ENCODE measurements around the gene SYT12.
A peak's percentile ranks its signal among the peaks of the same experiment; 100 is the strongest.

DNA sequence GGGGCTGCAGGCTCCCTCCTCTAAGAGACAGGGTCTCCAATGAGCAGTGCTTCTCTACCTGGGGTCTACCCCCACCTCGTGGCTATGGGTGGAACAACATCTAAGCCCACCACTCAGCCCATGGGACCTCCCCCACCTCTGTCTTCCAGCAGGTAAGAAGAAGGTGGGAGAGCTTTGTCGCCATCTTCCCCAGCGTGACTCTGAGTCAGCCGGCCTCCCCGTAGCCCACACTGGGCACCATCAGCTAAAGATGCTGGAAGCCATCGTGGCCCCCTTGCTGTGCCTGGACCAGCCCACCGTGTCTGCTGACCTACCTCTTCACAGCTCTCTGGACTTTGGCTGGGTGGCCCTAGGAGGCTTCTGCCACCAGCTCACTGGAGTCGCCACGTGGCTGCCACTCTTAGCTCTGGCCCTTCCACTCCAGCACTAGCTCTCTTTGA lies 46.9 kb upstream of the SYT12 start:
- TF ChIP-seq, protein P1, sequence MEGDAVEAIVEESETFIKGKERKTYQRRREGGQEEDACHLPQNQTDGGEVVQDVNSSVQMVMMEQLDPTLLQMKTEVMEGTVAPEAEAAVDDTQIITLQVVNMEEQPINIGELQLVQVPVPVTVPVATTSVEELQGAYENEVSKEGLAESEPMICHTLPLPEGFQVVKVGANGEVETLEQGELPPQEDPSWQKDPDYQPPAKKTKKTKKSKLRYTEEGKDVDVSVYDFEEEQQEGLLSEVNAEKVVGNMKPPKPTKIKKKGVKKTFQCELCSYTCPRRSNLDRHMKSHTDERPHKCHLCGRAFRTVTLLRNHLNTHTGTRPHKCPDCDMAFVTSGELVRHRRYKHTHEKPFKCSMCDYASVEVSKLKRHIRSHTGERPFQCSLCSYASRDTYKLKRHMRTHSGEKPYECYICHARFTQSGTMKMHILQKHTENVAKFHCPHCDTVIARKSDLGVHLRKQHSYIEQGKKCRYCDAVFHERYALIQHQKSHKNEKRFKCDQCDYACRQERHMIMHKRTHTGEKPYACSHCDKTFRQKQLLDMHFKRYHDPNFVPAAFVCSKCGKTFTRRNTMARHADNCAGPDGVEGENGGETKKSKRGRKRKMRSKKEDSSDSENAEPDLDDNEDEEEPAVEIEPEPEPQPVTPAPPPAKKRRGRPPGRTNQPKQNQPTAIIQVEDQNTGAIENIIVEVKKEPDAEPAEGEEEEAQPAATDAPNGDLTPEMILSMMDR (IDR thresholded peaks at IDR 0.05), result peak in 1 of 3 experiments; percentile 37
- TF ChIP-seq POLR2A (IDR thresholded peaks at IDR 0.05; ENCODE audit: low read depth), result no peak
- TF ChIP-seq EP300 (IDR thresholded peaks at IDR 0.05), result no peak
- TF ChIP-seq POLR2AphosphoS5 (IDR thresholded peaks at IDR 0.05), result no peak
